MM.1S (cell line): Measurements from ENCODE around the gene ENOX1.

ENCODE experiments used
- CTCF ChIP-seq: fragments of 300-600 bp; sonication (generic); IDR thresholded peaks from 2 replicates; pipeline ENCODE4 v1.5.1; 2016; ENCODE audit warnings: antibody characterized with exemption, low read length, mixed read lengths
- EZH2 ChIP-seq: fragments of 300-600 bp; sonication (generic); optimal IDR thresholded peaks from 2 replicates; pipeline ENCODE3; 2017; ENCODE audit warnings: low read depth, mild to moderate bottlenecking, antibody characterized with exemption, low read length, mixed read lengths
- EZH2phosphoT487 ChIP-seq: fragments of 300-600 bp; sonication (generic); IDR thresholded peaks from 2 replicates; pipeline ENCODE4 v1.6.1; 2018; ENCODE audit warnings: antibody characterized with exemption, low read length

- no peak for TF ChIP-seq CTCF
- no peak for TF ChIP-seq EZH2
- no peak for TF ChIP-seq EZH2phosphoT487
Measured at GRCh38 chr13:43214124-43214523, 572.6 kb downstream of the ENOX1 start.
